CD8-positive, alpha-beta memory T cell (primary cell): ENCODE measurements around the gene BCAP29. TPM values are rescaled to one million over a fixed set of nuclear protein-coding genes. Genes with fewer than 3 reads are reported as not detected.

Experiments
- CTCF ChIA-PET: fragments of 350-600 bp; sonication (Branson Sonifier 250); formaldehyde crosslinking; loops from one replicate; lab custom pipeline; 2021; ENCODE audit warnings: antibody characterized with exemption; lab: Charles Lee
- POLR2A ChIA-PET: fragments of 350-600 bp; sonication (Branson Sonifier 250); formaldehyde crosslinking; loops from one replicate; lab custom pipeline; 2021; ENCODE audit warnings: antibody characterized with exemption; lab: Charles Lee
- DNase-seq, 5 donors: peaks; one replicate each; pipeline versions ENCODE4 v3.0.0 to v3.0.0-alpha.2; 2020 to 2022; ENCODE audit warnings: mixed read lengths in 1 of 5
- H3K27ac ChIP-seq: one replicate; pipeline ENCODE4 v1.7.0; 2013; ENCODE audit warnings: low read depth, mild to moderate bottlenecking, low read length, moderate library complexity
- H3K27me3 ChIP-seq: 2 replicates; pipeline ENCODE4 v1.7.0; 2013; ENCODE audit warnings: low read length, mild to moderate bottlenecking; ENCODE audit not compliant: insufficient read depth, poor library complexity, severe bottlenecking
- H3K36me3 ChIP-seq: 2 replicates; pipeline ENCODE4 v1.7.0; 2013; ENCODE audit warnings: mild to moderate bottlenecking, low read length, moderate library complexity; ENCODE audit not compliant: insufficient read depth
- H3K4me1 ChIP-seq: 2 replicates; pipeline ENCODE4 v1.7.0; 2013; ENCODE audit warnings: mild to moderate bottlenecking, low read length, moderate library complexity; ENCODE audit not compliant: insufficient read depth
- H3K4me3 ChIP-seq: 2 replicates; pipeline ENCODE4 v1.7.0; 2013; ENCODE audit warnings: mild to moderate bottlenecking, low read length
- H3K9me3 ChIP-seq: 2 replicates; pipeline ENCODE4 v1.7.0; 2013; ENCODE audit warnings: mild to moderate bottlenecking, low read length
- H3K27ac Mint-ChIP-seq, 8 donors: one replicate each; pipeline ENCODE4 v1.8.0; 2020 to 2021; ENCODE audit warnings: mixed read lengths in 8 of 8, mild to moderate bottlenecking in 6 of 8, inconsistent platforms in 3 of 8, moderate library complexity in 3 of 8
- H3K27me3 Mint-ChIP-seq, 2 donors: one replicate each; pipeline ENCODE4 v1.8.0; 2020 to 2021; ENCODE audit warnings: mixed read lengths in 2 of 2, mild to moderate bottlenecking in 1 of 2, moderate library complexity in 1 of 2
- H3K36me3 Mint-ChIP-seq, 3 donors: one replicate each; pipeline ENCODE4 v1.8.0; 2020 to 2021; ENCODE audit warnings: mixed read lengths in 3 of 3, inconsistent platforms in 1 of 3, mild to moderate bottlenecking in 1 of 3
- H3K4me1 Mint-ChIP-seq, 3 donors: one replicate each; pipeline ENCODE4 v1.8.0; 2020 to 2021; ENCODE audit warnings: mixed read lengths in 3 of 3, inconsistent platforms in 1 of 3, mild to moderate bottlenecking in 1 of 3
- H3K4me3 Mint-ChIP-seq, 7 donors: one replicate each; pipeline ENCODE4 v1.8.0; 2020 to 2021; ENCODE audit warnings: mixed read lengths in 7 of 7, mild to moderate bottlenecking in 6 of 7, moderate library complexity in 4 of 7, inconsistent platforms in 2 of 7
- H3K9me3 Mint-ChIP-seq, 5 donors: one replicate each; pipeline ENCODE4 v1.8.0; 2020 to 2022; ENCODE audit warnings: mixed read lengths in 5 of 5, mild to moderate bottlenecking in 3 of 5, moderate library complexity in 2 of 5, inconsistent platforms in 1 of 5
- polyA plus RNA-seq: library from polyadenylated mRNA; unstranded; fragments of 300-500 nt; fragmentation: Illumina TruSeq; gene quantifications from one replicate; pipeline ENCODE4 v1.2.3, GENCODE V29; 2021
- total RNA-seq, 2 experiments: library from RNA; stranded (reverse); gene quantifications; one replicate each; pipeline ENCODE4 v1.2.3, GENCODE V29; 2021

BCAP29 gene
- total and polyA plus RNA-seq, 3 experiments from 2014 or later = 44.6 to 48.7 (median 46.5) TPM

DNA sequence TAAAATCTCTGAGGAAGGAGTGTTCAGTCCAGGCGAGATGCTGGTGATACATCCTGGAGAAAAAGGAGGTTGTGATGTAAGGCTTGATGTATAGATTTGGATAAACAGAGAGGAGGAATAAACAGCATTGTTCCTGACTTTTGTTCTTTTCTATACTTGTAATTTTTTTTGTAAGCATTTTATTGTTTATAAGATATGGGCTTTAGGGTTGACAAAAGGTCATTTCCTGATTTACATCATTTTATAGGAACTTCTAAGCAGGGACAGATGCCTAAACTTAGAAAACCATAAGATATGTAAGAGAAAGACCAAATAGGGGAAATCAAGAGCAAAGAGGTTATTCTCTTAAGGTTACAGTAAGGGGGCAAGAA is 63.9 kb downstream of the BCAP29 start:
- Mint-ChIP-seq H3K36me3 (peaks cover 0 to 5% (median 0%) of the 10 kb centered on the region in 3 donors), H3K27me3 (peaks cover 7 to 8% of the 10 kb centered on the region in 2 donors), H3K9me3 (peaks cover 0 to 7% (median 3%) of the 10 kb centered on the region in 5 donors), H3K4me1 (peaks cover 0 to 5% (median 2%) of the 10 kb centered on the region in 3 donors), H3K27ac (no peak overlapping the region), H3K4me3 (no peak overlapping the region)
- H3K27ac ChIP-seq = no peak overlapping the region
- ChIA-PET POLR2A (no interaction called here), CTCF (no interaction called here)
- no peaks in the 10 kb centered on the region for H3K27me3 ChIP-seq
- DNase-seq = no peak
- H3K9me3 ChIP-seq = no peaks in the 10 kb centered on the region
- H3K36me3 ChIP-seq = no peaks in the 10 kb centered on the region
- no peak overlapping the region for H3K4me3 ChIP-seq
- no peaks in the 10 kb centered on the region for H3K4me1 ChIP-seq

GRCh38 chr7:107644309-107644974 is 64.4 kb downstream of the BCAP29 start:
- Histone ChIP-seq H3K27me3 (no peaks in the 10 kb centered on the region), H3K4me1 (no peaks in the 10 kb centered on the region), H3K9me3 (no peaks in the 10 kb centered on the region), H3K4me3 (no peak overlapping the region), H3K36me3 (no peaks in the 10 kb centered on the region), H3K27ac (no peak overlapping the region)
- Mint-ChIP-seq H3K9me3 (peaks cover 0 to 10% (median 3%) of the 10 kb centered on the region in 5 donors), H3K36me3 (peaks cover 0 to 5% (median 2%) of the 10 kb centered on the region in 3 donors), H3K27ac (no peak overlapping the region), H3K4me1 (peaks cover 0 to 5% (median 2%) of the 10 kb centered on the region in 3 donors), H3K27me3 (peaks cover 6% of the 10 kb centered on the region in 2 donors), H3K4me3 (no peak overlapping the region)
- no peak for DNase-seq
- POLR2A ChIA-PET = no interaction called here
- CTCF ChIA-PET = no interaction called here

GRCh38 chr7:107652642-107653041 is 72.6 kb downstream of the BCAP29 start:
- no peak overlapping the region for H3K27ac Mint-ChIP-seq
- peaks cover 11 to 29% of the 10 kb centered on the region in 2 donors for H3K27me3 Mint-ChIP-seq
- peaks cover 0 to 9% (median 2%) of the 10 kb centered on the region in 3 donors for H3K36me3 Mint-ChIP-seq
- peaks cover 0 to 7% (median 3%) of the 10 kb centered on the region in 5 donors for H3K9me3 Mint-ChIP-seq
- Histone ChIP-seq H3K4me3 (no peak overlapping the region), H3K4me1 (no peaks in the 10 kb centered on the region), H3K27ac (no peak overlapping the region), H3K36me3 (no peaks in the 10 kb centered on the region), H3K27me3 (no peaks in the 10 kb centered on the region), H3K9me3 (no peaks in the 10 kb centered on the region)
- no peak for DNase-seq
- CTCF ChIA-PET = no interaction called here
- no peaks in the 10 kb centered on the region for H3K4me1 Mint-ChIP-seq
- H3K4me3 Mint-ChIP-seq = no peak overlapping the region
- POLR2A ChIA-PET = no interaction called here

DNA sequence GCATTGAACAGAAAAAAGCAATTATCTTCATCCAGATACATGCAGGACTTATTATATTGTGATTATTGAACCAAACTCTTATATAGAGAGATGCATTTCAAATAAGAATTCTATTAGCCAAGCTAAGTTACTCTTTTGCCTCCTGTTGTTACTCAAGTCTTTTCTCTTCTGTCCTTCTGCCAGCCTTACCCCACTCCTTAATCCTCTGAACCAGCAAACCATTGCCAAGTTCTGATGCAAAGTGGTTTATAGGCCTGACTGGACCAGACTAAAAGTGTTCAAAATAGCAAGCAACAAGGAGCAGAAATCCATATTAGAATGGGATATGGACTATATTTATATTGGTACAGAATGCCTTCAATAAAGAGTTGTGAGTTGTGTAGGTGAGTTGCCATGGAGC is 78.4 kb downstream of the BCAP29 start:
- Histone ChIP-seq H3K9me3 (no peaks in the 10 kb centered on the region), H3K27ac (no peak overlapping the region), H3K4me3 (no peak overlapping the region), H3K36me3 (no peaks in the 10 kb centered on the region), H3K27me3 (peaks cover 16% of the 10 kb centered on the region), H3K4me1 (peaks cover 21% of the 10 kb centered on the region)
- H3K36me3 Mint-ChIP-seq = peaks cover 0 to 9% (median 0%) of the 10 kb centered on the region in 3 donors
- ChIA-PET CTCF (no interaction called here), POLR2A (no interaction called here)
- no peak for DNase-seq
- peaks cover 13 to 27% (median 21%) of the 10 kb centered on the region in 3 donors for H3K4me1 Mint-ChIP-seq
- H3K27me3 Mint-ChIP-seq = peaks cover 29 to 63% of the 10 kb centered on the region in 2 donors
- H3K9me3 Mint-ChIP-seq = no peaks in the 10 kb centered on the region
- no peak overlapping the region for H3K4me3 Mint-ChIP-seq
- H3K27ac Mint-ChIP-seq = no peak overlapping the region

GRCh38 chr7:107659666-107660065 is 79.6 kb downstream of the BCAP29 start:
- Histone ChIP-seq H3K27ac (no peak overlapping the region), H3K9me3 (no peaks in the 10 kb centered on the region), H3K27me3 (peaks cover 16% of the 10 kb centered on the region), H3K4me1 (peaks cover 21% of the 10 kb centered on the region), H3K4me3 (no peak overlapping the region), H3K36me3 (no peaks in the 10 kb centered on the region)
- Mint-ChIP-seq H3K36me3 (peaks cover 0 to 6% (median 0%) of the 10 kb centered on the region in 3 donors), H3K9me3 (no peaks in the 10 kb centered on the region), H3K4me3 (peak overlapping the region in 3 of 7 donors; percentile 2 to 25 (median 16)), H3K27ac (no peak overlapping the region), H3K27me3 (peaks cover 28 to 62% of the 10 kb centered on the region in 2 donors), H3K4me1 (peaks cover 13 to 27% (median 21%) of the 10 kb centered on the region in 3 donors)
- ChIA-PET CTCF (no interaction called here), POLR2A (no interaction called here)
- DNase-seq = no peak

DNA sequence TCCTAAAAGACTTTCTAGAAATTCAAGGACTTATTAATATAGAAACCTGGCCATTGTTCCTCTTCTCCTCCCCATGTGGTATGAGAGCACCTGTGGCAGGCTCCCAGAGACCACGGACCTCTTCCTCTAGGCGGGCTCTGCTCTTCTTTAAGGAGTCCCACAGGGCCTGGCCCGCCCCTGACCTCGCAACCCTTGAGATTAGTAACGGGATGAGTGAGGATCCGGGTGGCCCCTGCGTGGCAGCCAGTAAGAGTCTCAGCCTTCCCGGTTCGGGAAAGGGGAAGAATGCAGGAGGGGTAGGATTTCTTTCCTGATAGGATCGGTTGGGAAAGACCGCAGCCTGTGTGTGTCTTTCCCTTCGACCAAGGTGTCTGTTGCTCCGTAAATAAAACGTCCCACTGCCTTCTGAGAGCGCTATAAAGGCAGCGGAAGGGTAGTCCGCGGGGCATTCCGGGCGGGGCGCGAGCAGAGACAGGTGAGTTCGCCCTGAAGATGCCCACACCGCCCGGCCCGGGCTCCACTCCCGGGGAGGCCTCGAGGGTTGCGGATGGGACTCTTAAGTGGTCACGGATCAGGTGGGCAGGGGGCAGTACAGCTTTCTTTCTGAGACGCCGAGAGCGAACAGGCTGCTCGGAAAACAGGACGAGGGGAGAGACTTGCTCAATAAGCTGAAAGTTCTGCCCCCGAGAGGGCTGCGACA is 80.5 kb downstream of the BCAP29 start, which contains the start of gene SLC26A4:
Gene SLC26A4, plus strand, starts transcription at position 448 of the 700 bp plus-strand sequence. CDS start 814 bp downstream, outside the sequence.
- H3K27ac ChIP-seq = peak within 1 kb of the TSS; percentile 7
- H3K9me3 ChIP-seq = no peaks in the 10 kb centered on the region
- Mint-ChIP-seq H3K4me1 (peaks cover 13 to 27% (median 21%) of the 10 kb centered on the region in 3 donors), H3K9me3 (no peaks in the 10 kb centered on the region), H3K27ac (no peak within 1 kb of the TSS), H3K36me3 (no peaks in the 10 kb centered on the region), H3K4me3 (peak within 1 kb of the TSS; percentile 49 to 83 (median 75)), H3K27me3 (peaks cover 26 to 63% of the 10 kb centered on the region in 2 donors)
- H3K4me3 ChIP-seq = peak within 1 kb of the TSS; percentile 17
- POLR2A ChIA-PET = no interaction called here
- DNase-seq = no peak
- H3K36me3 ChIP-seq = no peaks in the 10 kb centered on the region
- H3K27me3 ChIP-seq = peaks cover 16% of the 10 kb centered on the region
- H3K4me1 ChIP-seq = peaks cover 21% of the 10 kb centered on the region
- CTCF ChIA-PET = no interaction called here

GRCh38 chr7:107661081-107661864 is 81.2 kb downstream of the BCAP29 start:
- Histone ChIP-seq H3K4me3 (peak overlapping the region; percentile 17), H3K36me3 (no peaks in the 10 kb centered on the region), H3K9me3 (no peaks in the 10 kb centered on the region), H3K4me1 (peaks cover 21% of the 10 kb centered on the region), H3K27me3 (peaks cover 16% of the 10 kb centered on the region), H3K27ac (no peak overlapping the region)
- Mint-ChIP-seq H3K27me3 (peaks cover 26 to 62% of the 10 kb centered on the region in 2 donors), H3K4me1 (peaks cover 13 to 27% (median 21%) of the 10 kb centered on the region in 3 donors), H3K27ac (no peak overlapping the region), H3K9me3 (no peaks in the 10 kb centered on the region), H3K4me3 (peak overlapping the region; percentile 49 to 83 (median 75)), H3K36me3 (no peaks in the 10 kb centered on the region)
- DNase-seq = peak in 2 of 5 donors; percentile 4 to 47
- CTCF ChIA-PET = no interaction called here
- POLR2A ChIA-PET = no interaction called here
